ENCODE measurements around the gene GET4. TPM values are rescaled to one million over a fixed set of nuclear protein-coding genes. Genes with fewer than 3 reads are reported as not detected.

Gene GET4
- total RNA-seq, 1 experiment from 2014 or later: 44.8 TPM

- ATAC-seq: no peak
- H3K4me1 ChIP-seq (ENCODE audit: control insufficient read depth in 1 of 2, insufficient read depth in 2 of 2, low read length in 2 of 2): peaks cover 6 to 20% of the 10 kb centered on the region in 2 experiments
- H3K9me3 ChIP-seq (ENCODE audit: control insufficient read depth in 1 of 2, insufficient read depth in 1 of 2, low read depth in 1 of 2, low read length in 2 of 2): no peaks in the 10 kb centered on the region
- H3K36me3 ChIP-seq (ENCODE audit: control insufficient read depth in 1 of 2, insufficient read depth in 2 of 2, low read length in 2 of 2): no peaks in the 10 kb centered on the region
- ChIA-PET POLR2A (no interaction called here), CTCF (no interaction called here), RAD21 (ENCODE audit: low non-redundant PET in 1 of 2, low total read pairs in 2 of 2, uncharacterized antibody in 2 of 2, unreplicated experiment in 2 of 2) (no interaction called here)
- no TSS peak for BruUV-seq (replicated peaks)
- no peak overlapping the region for H3K4me3 ChIP-seq (replicated peaks in 1 of 2; ENCODE audit: low read depth in 1 of 2, low read length in 2 of 2)
- no peak overlapping the region for H2AFZ ChIP-seq (ENCODE audit: low read depth, low read length, poor library complexity, severe bottlenecking)
- no peak overlapping the region for H3K9ac ChIP-seq (ENCODE audit: low read length)
- intact Hi-C loops (cut with micrococcal nuclease): no loop called here
- DNase-seq (ENCODE audit: low read depth, low spot score): no peak
- no peak for TF ChIP-seq SP1 (IDR thresholded peaks at IDR 0.05; ENCODE audit: low read depth)
- TF ChIP-seq JUND (IDR thresholded peaks at IDR 0.05): no peak
- no peak for TF ChIP-seq POLR2A (IDR thresholded peaks at IDR 0.05; ENCODE audit: borderline replicate concordance, extremely low read depth, insufficient read depth, insufficient read length)
- TF ChIP-seq EZH2phosphoT487 (IDR thresholded peaks at IDR 0.05; ENCODE audit: borderline replicate concordance): no peak
- no peak for TF ChIP-seq ZFX (IDR thresholded peaks at IDR 0.05)
- TF ChIP-seq EGR1 (IDR thresholded peaks at IDR 0.05; ENCODE audit: low read depth): no peak
- no peak for TF ChIP-seq ELF1 (IDR thresholded peaks at IDR 0.05; ENCODE audit: borderline replicate concordance, low read depth)
- TF ChIP-seq TCF7L2 (IDR thresholded peaks at IDR 0.05; ENCODE audit: borderline replicate concordance, extremely low read depth, insufficient read depth, insufficient read length): no peak
- no peak for TF ChIP-seq MAX (IDR thresholded peaks at IDR 0.05)
- no peak overlapping the region for H3K27ac ChIP-seq (ENCODE audit: low read depth, low read length)
- no peak overlapping the region for H3K4me2 ChIP-seq (ENCODE audit: low read length)
- H3K9me2 ChIP-seq (ENCODE audit: insufficient read depth): no peaks in the 10 kb centered on the region
- no peaks in the 10 kb centered on the region for H3K79me2 ChIP-seq (ENCODE audit: insufficient read depth, low read length)
- H3K27me3 ChIP-seq (ENCODE audit: insufficient read depth, low read length): no peaks in the 10 kb centered on the region
- no peaks in the 10 kb centered on the region for H4K20me1 ChIP-seq (ENCODE audit: insufficient read depth)
Measured at GRCh38 chr7:911791-912480, 35.6 kb downstream of the GET4 start.

- Histone ChIP-seq H4K20me1 (ENCODE audit: insufficient read depth) (no peaks in the 10 kb centered on the region), H2AFZ (ENCODE audit: low read depth, low read length, poor library complexity, severe bottlenecking) (no peak overlapping the region), H3K27ac (ENCODE audit: low read depth, low read length) (no peak overlapping the region), H3K4me2 (ENCODE audit: low read length) (no peak overlapping the region), H3K79me2 (ENCODE audit: insufficient read depth, low read length) (no peaks in the 10 kb centered on the region), H3K9ac (ENCODE audit: low read length) (no peak overlapping the region), H3K4me3 (replicated peaks in 1 of 2; ENCODE audit: low read depth in 1 of 2, low read length in 2 of 2) (no peak overlapping the region), H3K27me3 (ENCODE audit: insufficient read depth, low read length) (no peaks in the 10 kb centered on the region), H3K9me2 (ENCODE audit: insufficient read depth) (no peaks in the 10 kb centered on the region), H3K36me3 (ENCODE audit: control insufficient read depth in 1 of 2, insufficient read depth in 2 of 2, low read length in 2 of 2) (no peaks in the 10 kb centered on the region), H3K4me1 (ENCODE audit: control insufficient read depth in 1 of 2, insufficient read depth in 2 of 2, low read length in 2 of 2) (peaks cover 6 to 20% of the 10 kb centered on the region in 2 experiments), H3K9me3 (ENCODE audit: control insufficient read depth in 1 of 2, insufficient read depth in 1 of 2, low read depth in 1 of 2, low read length in 2 of 2) (no peaks in the 10 kb centered on the region)
- ChIA-PET CTCF (no interaction called here), RAD21 (ENCODE audit: low non-redundant PET in 1 of 2, low total read pairs in 2 of 2, uncharacterized antibody in 2 of 2, unreplicated experiment in 2 of 2) (no interaction called here), POLR2A (no interaction called here)
- TF ChIP-seq EZH2phosphoT487 (IDR thresholded peaks at IDR 0.05; ENCODE audit: borderline replicate concordance): no peak
- intact Hi-C loops (cut with micrococcal nuclease): no loop called here
- no TSS peak for BruUV-seq (replicated peaks)
- 0 out of 2 replicates have a peak, but pooled peaks have one; percentile 15 for ATAC-seq
- no peak for DNase-seq (ENCODE audit: low read depth, low spot score)
Measured at GRCh38 chr7:913736-914520, 37.6 kb downstream of the GET4 start.
